ENCODE data around the gene HINT2.

Gene HINT2

DNA sequence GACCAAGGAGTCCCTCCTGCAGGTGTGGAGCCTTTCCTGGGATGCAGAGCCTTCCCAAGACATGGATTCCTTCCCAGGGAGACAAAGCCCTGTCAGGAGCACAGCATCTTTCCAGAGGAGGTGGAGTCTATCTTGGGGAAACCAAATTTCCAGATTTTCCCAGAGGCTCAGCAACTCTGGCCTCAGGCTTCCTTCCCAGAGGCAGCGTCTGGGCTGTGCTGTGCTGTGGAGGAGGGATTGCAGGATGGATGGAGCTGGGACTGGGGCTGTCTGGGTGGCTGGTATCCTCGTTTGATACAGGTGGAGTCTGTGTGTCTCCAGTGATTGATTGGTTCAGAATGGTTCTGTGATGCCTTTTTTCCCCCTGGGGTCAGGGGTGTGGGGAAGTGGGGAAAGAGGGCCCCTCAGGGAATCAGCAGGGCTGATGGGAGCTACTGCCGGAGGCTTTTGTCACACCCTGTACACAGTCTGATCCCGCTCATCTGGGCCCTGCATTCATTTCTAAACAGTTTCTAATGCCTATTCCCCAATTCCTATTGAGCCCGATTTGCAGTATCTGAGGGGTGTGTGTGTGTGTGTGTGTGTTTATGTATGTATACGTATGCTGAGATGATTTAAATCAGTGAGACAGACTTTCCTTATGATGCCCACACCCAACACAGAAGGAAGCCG lies 39.4 kb upstream of the HINT2 start:
- Histone ChIP-seq H3K9ac (ENCODE audit: low read depth, low read length) (no peak overlapping the region), H3K4me2 (ENCODE audit: insufficient read depth, low read length) (no peak overlapping the region), H2AFZ (ENCODE audit: low read depth, low read length) (no peak overlapping the region), H3K27ac (ENCODE audit: low read length) (no peak overlapping the region), H3K79me2 (ENCODE audit: insufficient read depth, low read length) (no peaks in the 10 kb centered on the region), H3K27me3 (ENCODE audit: insufficient read depth, low read length, poor library complexity) (no peaks in the 10 kb centered on the region), H3K36me3 (ENCODE audit: insufficient read depth, low read length) (no peaks in the 10 kb centered on the region), H3K4me3 (ENCODE audit: low read depth in 1 of 2, low read length in 2 of 2) (no peak overlapping the region), H3K4me1 (ENCODE audit: insufficient read depth, low read length) (no peaks in the 10 kb centered on the region), H3K9me3 (ENCODE audit: insufficient read depth, low read length, severe bottlenecking) (no peaks in the 10 kb centered on the region), H4K20me1 (ENCODE audit: insufficient read depth, low read length) (no peaks in the 10 kb centered on the region; the same call in 1 of the 2 replicates)
- DNase-seq (no peak), ATAC-seq (ENCODE audit: insufficient read depth, low read depth) (no peak)
- TF ChIP-seq EZH2 (IDR thresholded peaks at IDR 0.05; ENCODE audit: borderline replicate concordance, low read depth, low read length, severe bottlenecking), result no peak
- TF ChIP-seq, protein P1, sequence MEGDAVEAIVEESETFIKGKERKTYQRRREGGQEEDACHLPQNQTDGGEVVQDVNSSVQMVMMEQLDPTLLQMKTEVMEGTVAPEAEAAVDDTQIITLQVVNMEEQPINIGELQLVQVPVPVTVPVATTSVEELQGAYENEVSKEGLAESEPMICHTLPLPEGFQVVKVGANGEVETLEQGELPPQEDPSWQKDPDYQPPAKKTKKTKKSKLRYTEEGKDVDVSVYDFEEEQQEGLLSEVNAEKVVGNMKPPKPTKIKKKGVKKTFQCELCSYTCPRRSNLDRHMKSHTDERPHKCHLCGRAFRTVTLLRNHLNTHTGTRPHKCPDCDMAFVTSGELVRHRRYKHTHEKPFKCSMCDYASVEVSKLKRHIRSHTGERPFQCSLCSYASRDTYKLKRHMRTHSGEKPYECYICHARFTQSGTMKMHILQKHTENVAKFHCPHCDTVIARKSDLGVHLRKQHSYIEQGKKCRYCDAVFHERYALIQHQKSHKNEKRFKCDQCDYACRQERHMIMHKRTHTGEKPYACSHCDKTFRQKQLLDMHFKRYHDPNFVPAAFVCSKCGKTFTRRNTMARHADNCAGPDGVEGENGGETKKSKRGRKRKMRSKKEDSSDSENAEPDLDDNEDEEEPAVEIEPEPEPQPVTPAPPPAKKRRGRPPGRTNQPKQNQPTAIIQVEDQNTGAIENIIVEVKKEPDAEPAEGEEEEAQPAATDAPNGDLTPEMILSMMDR (IDR thresholded peaks at IDR 0.05; ENCODE audit: borderline replicate concordance, extremely low read depth, low read length, poor library complexity, severe bottlenecking), result no peak

DNA sequence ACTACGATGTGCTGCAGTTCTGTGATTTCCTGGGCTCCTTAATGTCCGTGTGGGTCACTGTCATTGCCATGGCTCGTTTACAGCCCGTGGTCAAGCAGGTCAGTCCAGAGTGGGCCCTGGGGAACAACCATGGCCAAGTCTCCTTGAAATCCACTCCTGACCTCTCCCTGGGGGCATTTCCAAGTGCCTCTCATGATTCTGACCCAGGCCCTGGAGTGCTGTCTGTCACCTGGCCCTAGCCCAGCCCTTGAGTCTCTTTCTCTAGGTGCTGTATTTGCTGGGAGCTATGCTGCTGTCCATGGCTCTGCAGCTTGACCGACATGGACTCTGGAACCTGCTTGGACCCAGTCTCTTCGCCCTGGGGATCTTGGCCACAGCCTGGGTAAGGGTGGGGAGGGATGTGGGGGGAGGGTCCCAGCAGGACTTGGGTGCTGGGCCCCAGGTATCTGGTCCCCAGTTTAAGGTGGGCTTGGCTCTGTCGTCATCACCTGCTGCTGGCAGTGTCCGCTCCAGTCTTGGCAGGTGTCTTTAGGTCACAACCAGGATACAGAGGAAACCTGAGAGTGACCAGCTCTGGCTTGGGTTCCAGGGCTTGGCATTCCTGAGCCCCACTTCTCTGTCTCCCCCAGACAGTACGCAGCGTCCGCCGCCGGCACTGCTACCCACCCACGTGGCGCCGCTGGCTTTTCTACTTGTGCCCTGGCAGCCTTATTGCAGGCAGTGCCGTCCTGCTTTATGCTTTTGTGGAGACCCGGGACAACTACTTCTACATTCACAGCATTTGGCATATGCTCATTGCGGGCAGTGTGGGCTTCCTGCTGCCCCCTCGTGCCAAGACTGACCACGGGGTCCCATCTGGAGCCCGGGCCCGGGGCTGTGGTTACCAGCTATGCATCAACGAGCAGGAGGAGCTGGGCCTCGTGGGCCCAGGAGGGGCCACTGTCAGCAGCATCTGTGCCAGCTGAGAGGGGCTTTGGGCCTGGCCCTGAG lies 38.3 kb upstream of the HINT2 start:
- no peaks in the 10 kb centered on the region for H3K4me1 ChIP-seq (ENCODE audit: insufficient read depth, low read length)
- H2AFZ ChIP-seq (ENCODE audit: low read depth, low read length), result no peak overlapping the region
- no peak overlapping the region for H3K27ac ChIP-seq (ENCODE audit: low read length)
- no peak overlapping the region for H3K4me2 ChIP-seq (ENCODE audit: insufficient read depth, low read length)
- no peaks in the 10 kb centered on the region; the same call in 1 of the 2 replicates for H4K20me1 ChIP-seq (ENCODE audit: insufficient read depth, low read length)
- H3K79me2 ChIP-seq (ENCODE audit: insufficient read depth, low read length), result no peaks in the 10 kb centered on the region
- H3K4me3 ChIP-seq (ENCODE audit: low read depth in 1 of 2, low read length in 2 of 2), result no peak overlapping the region
- no peaks in the 10 kb centered on the region for H3K36me3 ChIP-seq (ENCODE audit: insufficient read depth, low read length)
- no peaks in the 10 kb centered on the region for H3K27me3 ChIP-seq (ENCODE audit: insufficient read depth, low read length, poor library complexity)
- H3K9me3 ChIP-seq (ENCODE audit: insufficient read depth, low read length, severe bottlenecking), result no peaks in the 10 kb centered on the region
- no peak overlapping the region for H3K9ac ChIP-seq (ENCODE audit: low read depth, low read length)
- DNase-seq, result no peak
- ATAC-seq (ENCODE audit: insufficient read depth, low read depth), result no peak
- TF ChIP-seq, protein P1 (IDR thresholded peaks at IDR 0.05; ENCODE audit: borderline replicate concordance, extremely low read depth, low read length, poor library complexity, severe bottlenecking), result no peak
- no peak for TF ChIP-seq EZH2 (IDR thresholded peaks at IDR 0.05; ENCODE audit: borderline replicate concordance, low read depth, low read length, severe bottlenecking)

DNA sequence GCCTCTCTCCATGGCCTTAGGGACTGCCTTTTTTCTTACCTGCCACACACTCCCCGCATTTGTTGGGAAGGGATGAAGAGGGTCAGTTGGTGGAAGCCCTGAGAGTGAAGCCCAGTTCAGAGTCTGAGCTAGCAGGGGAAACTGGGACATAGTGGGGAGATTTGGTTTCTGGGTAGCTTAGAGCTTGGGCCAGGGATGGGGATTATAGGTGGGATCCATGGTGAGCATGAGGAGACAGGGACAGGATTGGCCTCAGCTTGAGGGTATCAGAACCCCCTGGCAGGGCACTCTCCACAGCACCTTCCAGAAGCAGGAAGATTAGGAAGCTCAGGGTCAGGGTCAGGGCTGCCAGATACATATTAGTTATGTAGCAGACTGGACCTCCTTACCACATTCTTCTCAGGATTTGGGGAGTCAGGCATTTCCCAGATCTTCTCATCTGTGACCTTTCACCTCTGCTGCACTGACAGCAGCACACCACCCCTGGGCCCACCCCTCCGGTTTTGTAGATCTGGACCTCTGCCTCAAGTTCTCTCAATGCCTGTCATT lies 37.5 kb upstream of the HINT2 start:
- Histone ChIP-seq H3K4me1 (ENCODE audit: insufficient read depth, low read length) (no peaks in the 10 kb centered on the region), H2AFZ (ENCODE audit: low read depth, low read length) (no peak overlapping the region), H3K9ac (ENCODE audit: low read depth, low read length) (no peak overlapping the region), H3K79me2 (ENCODE audit: insufficient read depth, low read length) (no peaks in the 10 kb centered on the region), H4K20me1 (ENCODE audit: insufficient read depth, low read length) (no peaks in the 10 kb centered on the region; the same call in 1 of the 2 replicates), H3K27me3 (ENCODE audit: insufficient read depth, low read length, poor library complexity) (no peaks in the 10 kb centered on the region), H3K9me3 (ENCODE audit: insufficient read depth, low read length, severe bottlenecking) (no peaks in the 10 kb centered on the region), H3K36me3 (ENCODE audit: insufficient read depth, low read length) (peaks cover under 1% of the 10 kb centered on the region; the same call in 1 of the 2 replicates), H3K4me2 (ENCODE audit: insufficient read depth, low read length) (no peak overlapping the region), H3K27ac (ENCODE audit: low read length) (no peak overlapping the region), H3K4me3 (ENCODE audit: low read depth in 1 of 2, low read length in 2 of 2) (no peak overlapping the region)
- no peak for DNase-seq
- no peak for TF ChIP-seq EZH2 (IDR thresholded peaks at IDR 0.05; ENCODE audit: borderline replicate concordance, low read depth, low read length, severe bottlenecking)
- TF ChIP-seq, protein P1 (IDR thresholded peaks at IDR 0.05; ENCODE audit: borderline replicate concordance, extremely low read depth, low read length, poor library complexity, severe bottlenecking), result no peak
- no peak for ATAC-seq (ENCODE audit: insufficient read depth, low read depth)

Data from DND-41 (cell line).